ENCODE measurements around the gene TRAF5.
"Not testable (repeated sequence)": the region's sequence is repeated elsewhere in the genome, so short reads cannot be mapped to it uniquely, and the experiment has no call there.

TRAF5 gene

GRCh38 chr1:211326528-211327345, at the start of gene TRAF5:
TSS of gene TRAF5 (plus strand) at chr1:211326833. CDS start at chr1:211353240, 26,407 bp downstream.
- in situ Hi-C loops (cut with MboI; ENCODE audit: low pct_unique_long_range_greater_than_20kb, low sequenced_read_pairs): no loop called here

GRCh38 chr1:211279340-211279739, 47.3 kb upstream of the TRAF5 start:
- in situ Hi-C loops (cut with MboI; ENCODE audit: low pct_unique_long_range_greater_than_20kb, low sequenced_read_pairs): no loop called here
- DNase-seq: no peak

More at GRCh38 chr1:211326528-211327345, at the start of gene TRAF5:
- peak; percentile 48 for DNase-seq

- in situ Hi-C loops (cut with MboI; ENCODE audit: low pct_unique_long_range_greater_than_20kb, low sequenced_read_pairs): no loop called here
- DNase-seq: no peak
Measured at GRCh38 chr1:211280910-211281309, 45.7 kb upstream of the TRAF5 start.

- in situ Hi-C loops (cut with MboI; ENCODE audit: low pct_unique_long_range_greater_than_20kb, low sequenced_read_pairs): no loop called here
- DNase-seq: no peak
Measured at GRCh38 chr1:211281320-211282022, 45.2 kb upstream of the TRAF5 start.

- in situ Hi-C loops (cut with MboI; ENCODE audit: low pct_unique_long_range_greater_than_20kb, low sequenced_read_pairs): no loop called here
- no peak for DNase-seq
Measured at GRCh38 chr1:211282023-211282373, 44.6 kb upstream of the TRAF5 start.

- no peak for DNase-seq
- in situ Hi-C loops (cut with MboI; ENCODE audit: low pct_unique_long_range_greater_than_20kb, low sequenced_read_pairs): no loop called here
Measured at GRCh38 chr1:211285196-211285595, 41.4 kb upstream of the TRAF5 start.

GRCh38 chr1:211287218-211287617, 39.4 kb upstream of the TRAF5 start:
- no peak for DNase-seq
- in situ Hi-C loops (cut with MboI; ENCODE audit: low pct_unique_long_range_greater_than_20kb, low sequenced_read_pairs): no loop called here

- in situ Hi-C loops (cut with MboI; ENCODE audit: low pct_unique_long_range_greater_than_20kb, low sequenced_read_pairs): no loop called here
- no peak for DNase-seq
Measured at GRCh38 chr1:211292411-211292810, 34.2 kb upstream of the TRAF5 start.

GRCh38 chr1:211296396-211296795, 30.2 kb upstream of the TRAF5 start:
- no peak for DNase-seq
- in situ Hi-C loops (cut with MboI; ENCODE audit: low pct_unique_long_range_greater_than_20kb, low sequenced_read_pairs): no loop called here

- DNase-seq: no peak
- in situ Hi-C loops (cut with MboI; ENCODE audit: low pct_unique_long_range_greater_than_20kb, low sequenced_read_pairs): no loop called here
Measured at GRCh38 chr1:211305044-211305443, 21.6 kb upstream of the TRAF5 start.

- in situ Hi-C loops (cut with MboI; ENCODE audit: low pct_unique_long_range_greater_than_20kb, low sequenced_read_pairs): no loop called here
- DNase-seq: no peak
Measured at GRCh38 chr1:211309617-211310016, 17.0 kb upstream of the TRAF5 start.

GRCh38 chr1:211313392-211313791, 13.2 kb upstream of the TRAF5 start:
- no peak for DNase-seq
- in situ Hi-C loops (cut with MboI; ENCODE audit: low pct_unique_long_range_greater_than_20kb, low sequenced_read_pairs): no loop called here

- in situ Hi-C loops (cut with MboI; ENCODE audit: low pct_unique_long_range_greater_than_20kb, low sequenced_read_pairs): no loop called here
- DNase-seq: peak; percentile 40
Measured at GRCh38 chr1:211318576-211319280, 7.9 kb upstream of the TRAF5 start.

- no peak for DNase-seq
- in situ Hi-C loops (cut with MboI; ENCODE audit: low pct_unique_long_range_greater_than_20kb, low sequenced_read_pairs): no loop called here
Measured at GRCh38 chr1:211319892-211320291, 6.7 kb upstream of the TRAF5 start.

GRCh38 chr1:211320980-211321379, 5.7 kb upstream of the TRAF5 start:
- no peak for DNase-seq
- in situ Hi-C loops (cut with MboI; ENCODE audit: low pct_unique_long_range_greater_than_20kb, low sequenced_read_pairs): no loop called here

GRCh38 chr1:211321646-211322045, 5.0 kb upstream of the TRAF5 start:
- DNase-seq: not testable (repeated sequence)

GRCh38 chr1:211323156-211324063, 3.2 kb upstream of the TRAF5 start:
- in situ Hi-C loops (cut with MboI; ENCODE audit: low pct_unique_long_range_greater_than_20kb, low sequenced_read_pairs): no loop called here
- DNase-seq: peak; percentile 86

More at GRCh38 chr1:211321646-211322045, 5.0 kb upstream of the TRAF5 start:
- in situ Hi-C loops (cut with MboI; ENCODE audit: low pct_unique_long_range_greater_than_20kb, low sequenced_read_pairs): not testable (repeated sequence)

GRCh38 chr1:211324992-211325775, 1.4 kb upstream of the TRAF5 start:
- no peak for DNase-seq
- in situ Hi-C loops (cut with MboI; ENCODE audit: low pct_unique_long_range_greater_than_20kb, low sequenced_read_pairs): no loop called here
